ENCODE data around the gene SPTB. TPM values are rescaled to one million over a fixed set of nuclear protein-coding genes. Genes with fewer than 3 reads are reported as not detected.

The SPTB gene
- total RNA-seq = under 0.01 TPM in 1 of 2 replicates, not detected in the other

DNA sequence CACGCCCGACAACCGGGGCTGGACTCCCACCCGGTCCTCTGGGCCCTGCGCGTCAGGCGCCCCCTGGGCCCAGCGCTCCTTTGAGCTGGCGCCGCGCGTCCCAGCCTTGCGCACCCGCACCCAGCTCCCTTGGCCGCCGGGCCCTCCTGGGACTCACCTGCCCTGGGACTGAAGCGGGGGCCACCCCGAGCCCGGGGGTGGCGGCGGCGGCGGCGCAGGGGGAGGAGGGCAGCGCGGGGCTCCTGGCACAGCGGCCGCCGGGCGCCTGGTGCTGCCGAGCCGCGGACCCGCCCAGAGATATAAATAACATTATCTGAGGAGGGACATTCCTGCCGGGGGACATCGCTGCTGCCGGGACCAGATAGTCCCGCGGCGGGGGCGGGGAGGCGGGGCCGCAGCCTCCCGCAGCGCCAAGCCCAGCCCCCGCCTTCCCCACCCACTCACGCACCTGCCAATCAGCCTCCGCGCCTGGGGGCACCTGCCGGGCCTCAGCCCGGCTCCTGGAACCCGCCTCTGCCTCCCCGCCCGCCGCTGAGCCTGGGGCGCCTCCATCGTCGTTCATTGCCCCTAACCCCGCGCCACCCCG is at the start of gene SPTB:
TSS of gene SPTB (minus strand) at position 273 of the 586 bp plus-strand sequence. CDS start 56,813 bp downstream, outside the sequence.

GRCh38 chr14:64914237-64915028 is 34.7 kb upstream of the SPTB start, which contains the start of gene CHURC1:
TSS of gene CHURC1 (plus strand) at chr14:64914455. CDS start at chr14:64914496, 41 bp downstream.

GRCh38 chr14:64704143-64704742 is 175.5 kb downstream of the SPTB start, which contains the start of gene PLEKHG3:
TSS of gene PLEKHG3 (plus strand) at chr14:64704424. CDS start at chr14:64727632, 23,208 bp downstream.

Other genes starting within 250 kb of the SPTB start
- 3.6 and 5.2 TPM in 2 replicates for gene PLEKHG3, start 175.5 kb downstream of the SPTB start, total RNA-seq
- gene CHURC1, start 34.5 kb upstream of the SPTB start, total RNA-seq = 37.0 and 42.4 TPM in 2 replicates
- 0.09 TPM in 1 of 2 replicates, not detected in the other for gene GPX2, start 62.8 kb upstream of the SPTB start, total RNA-seq
- 7.2 and 8.8 TPM in 2 replicates for gene RAB15, start 92.4 kb upstream of the SPTB start, total RNA-seq
- gene FNTB, start 107.0 kb upstream of the SPTB start, total RNA-seq = 6.7 and 8.7 TPM in 2 replicates
- gene MAX, start 222.6 kb upstream of the SPTB start, total RNA-seq = 43.5 and 47.9 TPM in 2 replicates

Measured in endothelial cell of coronary artery (primary cell).